VCaP (cell line): Measurements from ENCODE around the gene DMTF1.
"Not testable (repeated sequence)": the region's sequence is repeated elsewhere in the genome, so short reads cannot be mapped to it uniquely, and the experiment has no call there.

Source experiments
- H3K27ac ChIP-seq: fragments of 450-650 bp; 2 replicates; pipeline ENCODE4 v1.5.1; 2017
- TF ChIP-seq, protein P1 (sequence below): fragments of 450-650 bp; conservative IDR thresholded peaks from 2 replicates; pipeline ENCODE4 v1.5.1; 2017; ENCODE audit warnings: mild to moderate bottlenecking, moderate library complexity

Gene DMTF1

DNA sequence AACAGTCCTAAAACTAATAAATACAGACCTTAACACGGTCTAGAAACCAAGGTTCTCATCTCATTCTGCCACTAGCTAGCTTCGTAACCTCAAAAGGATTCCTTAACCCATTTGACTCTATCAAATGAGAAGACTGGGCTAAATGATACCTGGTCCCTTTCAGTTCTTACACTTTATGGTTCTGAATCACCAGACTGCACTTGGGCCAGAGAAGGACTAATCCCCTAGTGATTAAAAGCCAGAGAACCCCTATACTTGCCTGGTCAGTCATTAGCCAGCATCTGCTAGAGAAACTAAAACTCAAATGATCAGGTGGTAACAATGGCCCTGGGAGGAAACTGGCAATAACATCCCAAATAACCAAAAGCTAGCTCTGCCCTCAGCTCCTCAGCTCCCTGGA lies 50.5 kb downstream of the DMTF1 start:
- H3K27ac ChIP-seq: no peak overlapping the region
- TF ChIP-seq, protein P1, sequence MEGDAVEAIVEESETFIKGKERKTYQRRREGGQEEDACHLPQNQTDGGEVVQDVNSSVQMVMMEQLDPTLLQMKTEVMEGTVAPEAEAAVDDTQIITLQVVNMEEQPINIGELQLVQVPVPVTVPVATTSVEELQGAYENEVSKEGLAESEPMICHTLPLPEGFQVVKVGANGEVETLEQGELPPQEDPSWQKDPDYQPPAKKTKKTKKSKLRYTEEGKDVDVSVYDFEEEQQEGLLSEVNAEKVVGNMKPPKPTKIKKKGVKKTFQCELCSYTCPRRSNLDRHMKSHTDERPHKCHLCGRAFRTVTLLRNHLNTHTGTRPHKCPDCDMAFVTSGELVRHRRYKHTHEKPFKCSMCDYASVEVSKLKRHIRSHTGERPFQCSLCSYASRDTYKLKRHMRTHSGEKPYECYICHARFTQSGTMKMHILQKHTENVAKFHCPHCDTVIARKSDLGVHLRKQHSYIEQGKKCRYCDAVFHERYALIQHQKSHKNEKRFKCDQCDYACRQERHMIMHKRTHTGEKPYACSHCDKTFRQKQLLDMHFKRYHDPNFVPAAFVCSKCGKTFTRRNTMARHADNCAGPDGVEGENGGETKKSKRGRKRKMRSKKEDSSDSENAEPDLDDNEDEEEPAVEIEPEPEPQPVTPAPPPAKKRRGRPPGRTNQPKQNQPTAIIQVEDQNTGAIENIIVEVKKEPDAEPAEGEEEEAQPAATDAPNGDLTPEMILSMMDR: no peak

DNA sequence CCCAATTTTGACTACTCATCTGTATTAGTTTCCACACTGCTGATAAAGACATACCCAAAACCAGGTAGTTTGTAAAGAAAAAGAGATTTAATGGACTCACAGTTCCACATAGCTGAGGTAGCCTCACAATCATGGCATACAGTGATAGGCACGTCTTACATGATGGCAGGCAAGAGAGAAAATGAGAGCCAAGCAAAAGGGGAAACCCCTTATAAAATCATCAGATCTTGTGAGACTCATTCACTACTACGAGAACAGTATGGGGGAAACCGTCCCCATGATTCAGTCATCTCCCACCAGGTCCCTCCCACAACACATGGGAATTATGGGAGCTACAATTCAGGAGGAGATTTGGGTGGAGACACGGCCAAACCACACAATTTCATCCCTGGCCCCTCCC lies 51.7 kb downstream of the DMTF1 start:
- not testable (repeated sequence) for H3K27ac ChIP-seq

DNA sequence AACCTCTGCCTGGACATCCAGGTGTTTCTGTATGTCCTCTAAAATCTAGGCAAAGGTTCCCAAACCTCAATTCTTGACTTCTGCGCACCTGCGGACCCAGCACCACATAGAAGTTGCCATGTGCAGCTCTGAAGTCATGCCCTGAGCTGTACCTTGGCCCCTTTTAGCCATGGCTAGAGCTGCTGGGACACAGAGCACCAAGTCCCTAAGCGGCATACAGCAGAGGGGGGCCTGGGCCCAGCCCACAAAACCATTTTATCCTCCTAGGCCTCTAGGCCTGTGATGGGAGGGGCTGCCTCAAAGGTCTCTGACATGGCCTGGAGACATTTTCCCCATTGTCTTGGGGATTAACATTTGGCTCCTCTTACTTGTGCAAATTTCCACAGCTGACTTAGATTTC lies 52.7 kb downstream of the DMTF1 start:
- TF ChIP-seq, protein P1: no peak
- H3K27ac ChIP-seq: no peak overlapping the region

DNA sequence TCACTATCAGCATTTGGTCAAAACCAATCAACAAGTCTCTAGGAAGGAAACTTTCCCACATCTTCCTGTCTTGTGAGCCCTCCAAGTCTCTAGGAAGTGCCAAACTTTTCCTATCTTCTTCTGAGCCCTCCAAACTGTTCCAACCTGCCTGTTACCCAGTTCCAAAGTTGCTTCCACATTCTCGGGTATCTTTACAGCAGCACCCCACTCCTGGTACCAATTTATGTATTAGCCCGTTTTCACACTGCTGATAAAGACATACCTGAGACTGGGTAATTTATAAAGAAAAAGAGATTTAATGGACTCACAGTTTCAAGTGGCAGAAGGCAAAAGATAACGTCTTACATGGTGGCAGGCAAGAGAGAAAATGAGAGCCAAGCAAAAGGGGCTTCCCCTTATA lies 53.4 kb downstream of the DMTF1 start:
- H3K27ac ChIP-seq: not testable (repeated sequence)

DNA sequence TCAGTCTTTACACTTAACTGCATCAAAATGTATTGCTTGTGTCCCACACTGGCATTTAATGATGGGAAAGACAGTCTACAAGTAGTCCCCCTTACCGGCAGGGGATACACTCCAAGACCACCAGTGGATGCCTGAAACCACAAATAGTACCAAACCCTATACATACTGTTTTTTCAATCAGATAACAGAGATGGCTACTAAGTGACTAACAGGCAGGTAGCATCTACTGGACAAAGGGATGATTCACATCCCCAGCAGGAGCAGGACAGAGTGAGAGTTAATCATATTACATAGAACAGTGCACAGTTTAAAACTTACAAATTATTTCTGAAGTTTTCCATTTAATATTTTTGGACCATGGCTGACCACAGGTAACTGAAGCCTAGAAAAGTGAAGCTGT lies 54.1 kb downstream of the DMTF1 start:
- TF ChIP-seq, protein P1: no peak
- H3K27ac ChIP-seq: no peak overlapping the region

DNA sequence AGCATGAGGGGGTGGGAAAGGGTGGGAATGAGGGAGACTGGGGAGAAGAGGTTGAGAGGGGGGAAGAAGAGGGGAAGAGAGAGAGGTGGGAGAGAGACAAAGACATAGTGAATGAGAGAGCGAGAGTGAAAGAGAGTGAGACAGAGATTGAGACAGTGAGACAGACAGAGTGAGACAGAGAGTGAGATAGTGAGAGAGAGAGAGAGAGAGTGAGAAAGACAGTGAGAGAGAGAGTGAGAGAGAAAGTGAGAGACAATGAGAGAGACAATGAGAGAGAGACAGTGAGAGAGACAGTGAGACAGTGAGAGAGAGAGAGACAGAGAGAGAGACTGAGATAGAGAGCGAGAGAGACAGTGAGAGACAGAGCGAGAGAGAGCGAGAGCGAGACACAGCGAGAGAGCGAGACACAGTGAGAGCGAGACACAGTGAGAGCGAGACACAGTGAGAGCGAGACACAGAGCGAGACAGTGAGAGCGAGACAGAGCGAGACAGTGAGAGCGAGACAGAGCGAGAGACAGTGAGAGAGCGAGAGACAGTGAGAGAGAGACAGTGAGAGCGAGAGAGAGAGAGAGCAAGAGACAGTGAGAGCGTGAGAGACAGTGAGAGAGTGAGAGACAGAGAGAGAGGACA lies 57.2 kb downstream of the DMTF1 start:
- no peak overlapping the region for H3K27ac ChIP-seq

DNA sequence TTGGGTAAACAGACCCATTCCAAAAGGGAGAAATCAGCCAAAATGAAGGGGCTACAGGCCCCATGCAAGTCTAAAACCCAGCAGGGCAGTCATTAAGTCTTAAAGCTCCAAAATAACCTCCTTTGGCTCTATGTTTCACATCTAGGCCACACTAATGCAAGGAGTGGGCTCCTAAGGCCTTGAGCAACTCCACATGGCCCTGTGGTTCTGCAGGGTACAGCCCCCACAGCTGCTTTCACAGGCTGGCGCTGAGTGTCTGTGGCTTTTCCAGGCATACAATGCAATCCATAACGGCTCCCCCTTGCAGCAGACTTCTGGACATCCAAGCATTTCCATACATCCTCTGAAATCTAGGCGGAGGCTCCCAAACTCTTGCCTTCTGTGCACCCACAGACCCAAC lies 58.3 kb downstream of the DMTF1 start:
- TF ChIP-seq, protein P1: no peak
- no peak overlapping the region for H3K27ac ChIP-seq

More for the DNA sequence above, 57.2 kb downstream of the DMTF1 start:
- TF ChIP-seq, protein P1: no peak

DNA sequence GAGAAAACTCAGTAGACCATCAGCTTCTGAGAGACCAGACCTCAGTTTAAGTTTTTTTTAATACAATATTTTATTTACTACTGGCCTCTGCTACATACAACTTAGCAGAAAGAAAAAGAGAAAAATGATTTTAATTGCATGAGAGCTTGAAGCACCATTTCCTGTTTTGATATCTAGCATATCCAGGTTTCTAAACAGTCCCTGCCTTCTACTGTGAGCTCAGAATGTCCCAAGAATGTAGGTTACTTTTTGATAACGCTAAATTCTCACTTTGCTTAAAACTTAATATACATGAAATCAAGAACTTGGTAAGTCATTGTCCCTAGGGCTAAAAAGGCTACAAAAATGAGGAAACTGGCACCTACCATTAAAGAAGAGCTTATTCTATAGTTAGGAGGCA lies 60.2 kb downstream of the DMTF1 start:
- no peak overlapping the region for H3K27ac ChIP-seq
- TF ChIP-seq, protein P1: no peak

DNA sequence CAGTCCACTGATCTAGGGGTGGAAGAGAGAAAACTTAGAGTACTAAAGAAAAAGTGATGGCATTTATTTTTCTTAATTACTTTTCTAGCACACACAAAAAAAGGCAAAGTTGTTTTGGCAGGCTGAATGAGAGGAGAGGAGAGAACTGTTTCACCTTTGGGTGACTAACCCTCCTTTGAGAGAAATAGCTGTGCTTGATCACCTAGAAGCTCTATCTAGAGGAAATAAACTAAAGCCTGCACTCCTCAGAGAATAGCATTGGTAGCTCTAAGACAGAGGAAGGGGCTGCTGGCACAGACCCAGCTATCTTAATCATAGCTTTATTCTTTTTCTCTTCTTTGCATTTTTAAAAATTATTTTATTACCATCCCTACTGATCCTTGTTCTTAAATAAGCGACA lies 61.0 kb downstream of the DMTF1 start:
- no peak overlapping the region for H3K27ac ChIP-seq
- TF ChIP-seq, protein P1: no peak
